NCI-H526 treated with DMSO at 0.1 percent for 48 hours (cell line): ENCODE measurements around the gene ZNF556.
A peak's percentile ranks its signal among the peaks of the same experiment; 100 is the strongest.

ENCODE experiments used
- DNase-seq: peaks from one replicate; lab custom pipeline; 2025; lab: John Stamatoyannopoulos, UW

Gene ZNF556

DNA sequence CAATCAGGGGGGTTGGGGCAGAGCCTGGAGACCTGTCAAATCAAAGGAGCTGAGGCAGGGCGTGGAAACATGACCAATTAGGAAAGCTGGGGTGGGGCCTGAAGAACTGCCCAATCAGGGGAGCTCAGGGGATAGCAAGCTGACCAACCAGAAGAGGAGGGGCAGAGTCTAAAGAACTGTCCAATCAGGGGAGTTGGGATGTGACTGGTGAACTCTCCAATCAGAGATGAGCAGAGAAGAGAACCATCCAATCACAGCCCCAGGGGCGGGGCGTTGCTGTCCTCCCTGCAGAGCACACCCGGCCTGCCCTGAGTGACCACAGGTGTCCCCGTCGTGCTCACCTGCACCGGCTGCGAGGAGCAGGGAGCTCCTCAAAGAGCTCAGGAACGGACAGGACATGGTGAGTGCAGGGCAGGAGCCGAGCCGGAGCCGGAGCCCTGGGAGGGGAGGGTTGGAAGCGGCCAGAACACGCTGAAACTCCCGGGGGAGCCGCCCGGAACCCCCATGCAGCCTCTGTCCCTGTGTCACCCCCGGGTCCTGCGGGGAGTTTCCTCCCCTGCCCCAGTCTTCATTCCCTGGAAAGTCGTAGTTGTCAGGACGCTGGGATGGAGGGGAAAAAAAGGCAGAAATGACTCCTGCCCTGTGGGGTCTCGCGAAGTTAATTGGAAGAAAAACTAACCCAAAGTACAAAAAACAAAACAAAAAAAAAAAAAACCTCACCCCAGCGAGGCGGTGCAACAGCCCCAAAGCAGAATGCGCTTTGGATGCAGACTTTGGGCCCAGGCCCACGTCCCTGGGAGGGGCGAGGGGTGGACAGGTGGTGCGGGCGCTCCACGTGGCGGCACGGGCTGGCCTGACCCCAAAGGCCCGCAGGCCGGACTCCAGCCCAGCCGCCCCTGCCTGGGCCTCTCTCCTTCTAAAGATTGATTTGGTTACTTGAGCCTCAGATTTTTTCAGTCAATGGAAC, at the start of gene ZNF556:
Gene ZNF556 (plus strand): TSS at position 311 of the 967 bp plus-strand sequence. CDS start 87 bp downstream, at position 398.
- DNase-seq = peak; percentile 55

- peak; percentile 63 for DNase-seq
These were observed 47.5 kb upstream of the ZNF556 start, which contains the start of gene ZNF554 for GRCh38 chr19:2819540-2820111. ZNF554 (plus strand) TSS chr19:2819868; CDS start chr19:2820072, 204 bp downstream.

GRCh38 chr19:2820112-2820702, 46.9 kb upstream of the ZNF556 start:
- DNase-seq = no peak

GRCh38 chr19:2822846-2823245, 44.3 kb upstream of the ZNF556 start:
- no peak for DNase-seq

GRCh38 chr19:2823646-2824045, 43.5 kb upstream of the ZNF556 start:
- DNase-seq = no peak

DNA sequence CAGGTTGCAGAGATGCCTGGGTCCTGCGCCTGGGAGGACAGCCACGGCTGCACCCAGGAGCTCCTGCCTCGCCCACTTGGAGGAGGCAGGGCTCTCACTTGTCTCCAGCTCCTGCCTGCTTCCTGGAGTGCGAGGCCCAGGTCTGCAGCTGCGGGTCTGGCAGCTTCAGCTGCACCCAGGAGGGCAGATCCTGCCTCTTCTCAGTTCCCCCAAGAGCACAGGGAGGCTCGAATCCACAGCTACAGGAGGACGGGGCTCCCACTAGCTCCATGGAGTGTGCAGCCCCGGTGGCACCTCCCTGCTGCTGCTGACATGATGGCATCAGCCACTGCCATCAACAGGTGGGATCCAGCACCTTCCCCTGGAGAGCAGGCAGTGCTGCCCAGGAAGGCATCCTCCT, 43.0 kb upstream of the ZNF556 start:
- no peak for DNase-seq

DNA sequence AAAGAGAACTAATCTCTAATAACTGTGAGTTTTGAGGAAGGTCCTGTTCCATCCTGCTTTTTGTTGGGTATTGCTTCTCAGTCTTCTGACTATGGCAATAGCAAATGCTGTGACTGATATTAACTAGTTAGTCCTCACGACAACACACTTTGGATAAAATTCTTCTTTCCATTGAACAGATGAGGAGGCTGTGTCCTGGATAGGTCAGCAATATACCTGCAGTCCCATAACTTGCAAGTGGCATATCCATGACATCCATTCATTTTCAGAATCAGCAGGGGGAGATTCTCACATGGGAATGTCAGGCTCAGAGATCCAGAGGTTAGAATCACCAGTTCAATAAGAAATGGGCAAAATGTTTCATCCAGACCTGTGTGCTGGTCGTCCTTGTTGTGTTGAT, 40.1 kb upstream of the ZNF556 start:
- no peak for DNase-seq

- DNase-seq = no peak
These were observed 39.2 kb upstream of the ZNF556 start for GRCh38 chr19:2827840-2828489.

DNA sequence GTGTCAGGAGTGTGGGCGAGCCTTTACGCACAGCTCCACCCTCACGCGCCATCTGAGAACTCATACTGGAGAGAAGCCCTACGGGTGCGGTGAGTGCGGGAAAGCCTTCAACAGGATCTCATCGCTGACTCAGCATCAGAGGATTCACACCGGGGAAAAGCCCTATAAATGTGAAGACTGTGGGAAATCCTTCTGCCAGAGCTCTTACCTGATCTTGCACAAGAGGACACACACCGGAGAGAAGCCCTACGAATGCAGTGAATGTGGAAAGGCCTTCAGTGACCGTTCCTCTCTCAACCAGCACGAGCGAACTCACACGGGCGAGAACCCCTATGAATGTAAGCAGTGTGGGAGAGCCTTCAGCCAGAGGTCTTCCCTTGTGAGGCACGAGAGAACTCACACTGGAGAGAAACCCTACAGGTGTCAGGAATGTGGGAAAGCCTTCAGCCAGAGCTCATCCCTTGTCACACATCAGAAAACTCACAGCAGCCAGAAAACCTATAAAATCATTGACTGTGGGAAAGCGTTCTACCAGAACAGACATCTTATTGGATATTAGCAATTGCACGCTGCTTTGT, 32.8 kb upstream of the ZNF556 start:
- DNase-seq = no peak

DNA sequence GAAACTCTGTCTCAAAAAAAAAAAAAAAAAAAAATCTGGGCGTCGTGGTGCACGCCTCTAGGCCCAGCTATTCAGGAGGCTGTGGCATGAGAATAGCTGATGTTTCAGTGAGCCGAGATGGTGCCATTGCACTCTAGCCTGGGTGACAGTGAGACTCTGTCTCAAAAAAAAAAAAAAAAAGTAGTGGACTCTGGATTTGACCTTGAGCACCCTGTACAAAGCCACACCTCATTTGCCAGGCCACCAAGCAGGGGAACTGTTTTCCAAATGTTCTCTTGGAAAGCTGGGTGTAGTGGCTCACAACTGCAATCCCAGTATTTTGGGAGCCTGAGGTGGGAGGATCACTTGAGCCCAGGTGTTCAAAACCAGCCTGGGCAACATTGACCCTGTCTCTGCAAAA, 29.7 kb upstream of the ZNF556 start:
- DNase-seq = no peak

DNA sequence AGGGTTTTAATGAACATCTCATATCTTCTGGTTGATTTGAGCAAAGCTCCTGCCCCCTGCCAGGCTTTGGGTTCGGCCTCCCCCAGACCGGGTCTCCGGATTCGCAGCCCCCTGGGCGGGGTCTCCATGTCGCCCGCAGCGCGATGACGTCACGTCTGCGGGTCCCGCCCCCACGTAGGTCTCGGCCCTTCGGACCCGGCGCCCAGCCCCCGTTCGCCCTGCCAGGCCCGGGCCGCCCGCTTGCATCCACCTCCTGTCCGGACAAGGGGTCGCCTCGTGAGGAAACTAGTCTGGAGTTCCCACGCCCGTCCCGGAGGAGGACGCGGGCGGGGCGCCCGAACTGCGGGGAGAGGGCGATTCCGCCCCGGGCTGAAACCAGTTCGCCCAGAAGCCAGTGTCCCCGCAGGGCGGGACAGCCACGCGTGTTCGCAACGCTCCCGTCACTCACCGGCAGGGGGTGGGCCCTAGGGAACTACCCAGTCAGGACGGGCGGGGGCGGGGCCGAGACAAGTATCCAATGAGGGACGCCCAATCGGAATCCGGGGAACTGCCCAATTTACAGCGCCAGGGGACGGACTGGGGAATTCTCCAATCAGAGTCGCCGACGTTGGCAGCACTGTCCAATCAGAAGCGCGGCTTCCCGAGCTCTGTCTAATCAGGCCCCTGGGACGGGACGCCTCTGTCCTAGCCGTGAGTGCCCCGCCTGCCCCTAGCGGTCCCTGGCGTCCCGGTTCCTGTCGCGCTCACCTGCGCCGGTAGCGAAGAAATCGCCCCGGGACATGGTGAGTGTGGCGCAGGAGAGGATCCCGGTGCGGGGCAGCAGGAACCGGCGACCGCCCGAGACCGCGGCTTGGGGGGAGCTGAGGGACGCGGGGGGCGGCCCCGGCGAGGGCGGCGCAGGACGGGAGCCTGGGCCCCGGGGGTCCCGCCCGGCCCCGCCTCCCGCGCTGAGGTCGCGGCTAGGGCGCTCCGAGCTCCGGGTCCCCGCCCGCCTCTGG, 26.0 kb upstream of the ZNF556 start, which contains the start of gene ZNF555:
Gene ZNF555 (plus strand): TSS at position 682 of the 998 bp plus-strand sequence. CDS start 98 bp downstream, at position 780.
- DNase-seq = peak; percentile 91

GRCh38 chr19:2841855-2842574, 25.1 kb upstream of the ZNF556 start:
- DNase-seq = no peak

DNA sequence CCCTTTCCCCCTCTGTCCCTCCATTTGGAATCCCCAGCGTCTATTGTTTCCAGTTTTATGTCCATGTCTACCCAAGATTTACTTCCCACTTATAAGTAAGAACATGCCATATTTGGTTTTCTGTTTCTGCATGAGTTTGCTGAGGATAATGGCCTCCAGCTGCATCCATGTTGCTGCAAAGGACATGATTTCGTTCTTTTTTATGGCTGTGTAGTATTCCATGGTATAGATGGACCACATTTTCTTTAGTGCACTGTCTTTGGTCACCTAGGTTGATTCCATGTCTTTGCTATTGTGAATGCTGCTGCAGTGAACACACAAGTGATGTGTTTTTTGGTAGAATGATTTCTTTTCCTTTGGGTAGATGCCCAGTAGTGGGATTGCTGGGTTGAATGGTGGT, 22.0 kb upstream of the ZNF556 start:
- no peak for DNase-seq

GRCh38 chr19:2846180-2846894, 20.8 kb upstream of the ZNF556 start:
- no peak for DNase-seq

- DNase-seq = no peak
These were observed 19.6 kb upstream of the ZNF556 start for GRCh38 chr19:2847507-2847906.

- DNase-seq = no peak
These were observed 18.5 kb upstream of the ZNF556 start for GRCh38 chr19:2848616-2849015.

DNA sequence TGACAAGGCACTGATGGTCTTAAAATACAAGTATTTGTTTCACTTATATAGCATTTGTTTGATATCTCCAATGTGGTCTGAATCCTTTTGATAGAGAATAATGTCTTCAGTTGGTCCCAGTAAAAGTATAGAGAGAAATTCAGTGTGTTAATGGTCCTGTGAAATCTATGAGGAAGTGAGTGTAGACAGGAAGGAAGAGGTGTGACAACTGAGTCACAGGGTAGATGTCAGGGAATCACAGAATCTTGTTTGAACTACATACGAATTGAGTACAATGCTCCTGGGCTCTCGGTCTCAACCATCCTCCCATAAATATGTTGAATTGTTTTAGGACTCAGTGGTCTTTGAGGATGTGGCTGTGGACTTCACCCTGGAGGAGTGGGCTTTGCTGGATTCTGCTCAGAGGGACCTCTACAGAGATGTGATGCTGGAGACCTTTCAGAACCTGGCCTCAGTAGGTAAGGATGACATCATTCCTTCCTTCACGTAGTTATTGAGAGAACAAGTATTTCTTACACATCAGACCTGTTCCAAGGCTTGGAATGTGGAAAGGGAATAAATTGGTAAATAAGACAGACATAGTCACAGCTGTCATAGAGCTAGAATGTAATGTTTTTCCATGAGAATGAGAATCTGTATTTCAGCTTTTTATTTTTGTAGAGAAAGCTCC, 16.7 kb upstream of the ZNF556 start:
- DNase-seq = no peak

DNA sequence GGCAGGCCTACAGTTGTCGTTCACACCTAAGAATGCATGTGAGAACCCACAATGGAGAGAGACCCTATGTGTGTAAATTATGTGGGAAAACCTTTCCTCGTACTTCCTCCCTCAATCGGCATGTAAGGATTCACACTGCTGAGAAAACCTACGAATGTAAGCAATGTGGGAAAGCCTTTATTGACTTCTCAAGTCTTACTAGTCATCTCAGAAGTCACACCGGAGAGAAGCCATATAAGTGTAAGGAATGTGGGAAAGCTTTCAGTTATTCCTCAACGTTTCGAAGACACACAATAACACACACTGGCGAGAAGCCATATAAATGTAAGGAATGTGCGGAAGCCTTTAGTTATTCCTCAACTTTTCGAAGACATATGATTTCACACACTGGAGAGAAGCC, 14.5 kb upstream of the ZNF556 start:
- no peak for DNase-seq
